ENCODE results near the gene TSPEAR.
A peak's percentile ranks its signal among the peaks of the same experiment; 100 is the strongest.

TSPEAR gene

GRCh38 chr21:44757731-44758130 lies 46.4 kb upstream of the TSPEAR start:
- H3K9me3 Mint-ChIP-seq: peaks cover 14% of the 10 kb centered on the region
- H3K36me3 Mint-ChIP-seq (ENCODE audit: low read depth): peaks cover 4% of the 10 kb centered on the region
- no peak overlapping the region for H3K27ac Mint-ChIP-seq
- peaks cover 24% of the 10 kb centered on the region for H3K4me1 Mint-ChIP-seq
- H3K27me3 Mint-ChIP-seq (ENCODE audit: low read depth): peaks cover 12% of the 10 kb centered on the region
- TF ChIP-seq CTCF (IDR thresholded peaks at IDR 0.05; ENCODE audit: unreplicated experiment in 3 of 3): no peak
- H3K4me3 Mint-ChIP-seq: no peak overlapping the region

GRCh38 chr21:44756423-44757185 lies 45.2 kb upstream of the TSPEAR start:
- Mint-ChIP-seq H3K4me3 (no peak overlapping the region), H3K9me3 (peaks cover 15% of the 10 kb centered on the region), H3K27me3 (ENCODE audit: low read depth) (peaks cover 16% of the 10 kb centered on the region), H3K27ac (no peak overlapping the region), H3K36me3 (ENCODE audit: low read depth) (peaks cover 4% of the 10 kb centered on the region), H3K4me1 (peaks cover 28% of the 10 kb centered on the region)
- no peak for TF ChIP-seq CTCF (IDR thresholded peaks at IDR 0.05; ENCODE audit: unreplicated experiment in 3 of 3)

GRCh38 chr21:44755227-44755626 lies 43.9 kb upstream of the TSPEAR start:
- Mint-ChIP-seq H3K27me3 (ENCODE audit: low read depth) (peaks cover 17% of the 10 kb centered on the region), H3K27ac (peak overlapping the region in 2 of 3 experiments; percentile 41 to 61)
- no peak for TF ChIP-seq CTCF (IDR thresholded peaks at IDR 0.05; ENCODE audit: unreplicated experiment in 3 of 3)

GRCh38 chr21:44753357-44753756 lies 42.0 kb upstream of the TSPEAR start:
- no peak for TF ChIP-seq CTCF (IDR thresholded peaks at IDR 0.05; ENCODE audit: unreplicated experiment in 3 of 3)
- Mint-ChIP-seq H3K27ac (no peak overlapping the region), H3K4me3 (no peak overlapping the region), H3K27me3 (ENCODE audit: low read depth) (peaks cover 17% of the 10 kb centered on the region), H3K36me3 (ENCODE audit: low read depth) (peaks cover 4% of the 10 kb centered on the region), H3K4me1 (peaks cover 24% of the 10 kb centered on the region), H3K9me3 (peaks cover 15% of the 10 kb centered on the region)

More at GRCh38 chr21:44755227-44755626, 43.9 kb upstream of the TSPEAR start:
- Mint-ChIP-seq H3K36me3 (ENCODE audit: low read depth) (peaks cover 4% of the 10 kb centered on the region), H3K4me3 (no peak overlapping the region), H3K9me3 (peaks cover 15% of the 10 kb centered on the region), H3K4me1 (peaks cover 20% of the 10 kb centered on the region)

- peak overlapping the region; percentile 44 to 74 (median 69) for H3K27ac Mint-ChIP-seq
- TF ChIP-seq CTCF (IDR thresholded peaks at IDR 0.05; ENCODE audit: unreplicated experiment in 3 of 3): peak; percentile 15 to 35 (median 22)
- H3K27me3 Mint-ChIP-seq (ENCODE audit: low read depth): peaks cover 17% of the 10 kb centered on the region
- peaks cover 4% of the 10 kb centered on the region for H3K36me3 Mint-ChIP-seq (ENCODE audit: low read depth)
- no peak overlapping the region for H3K4me3 Mint-ChIP-seq
- H3K9me3 Mint-ChIP-seq: peaks cover 15% of the 10 kb centered on the region
- H3K4me1 Mint-ChIP-seq: peaks cover 24% of the 10 kb centered on the region
Measured at GRCh38 chr21:44752671-44753235, 41.4 kb upstream of the TSPEAR start.

All from nephron (organoid).